CD4-positive, alpha-beta T cell treated with Interleukin-15 for 4 hours (primary cell): Measurements from ENCODE around the gene PDE6A.
"Not testable (repeated sequence)": the region's sequence is repeated elsewhere in the genome, so short reads cannot be mapped to it uniquely, and the experiment has no call there.

ENCODE experiments used
- DNase-seq: peaks from one replicate; pipeline ENCODE4 v3.0.0-alpha.2; 2020; ENCODE audit warnings: low spot score

The PDE6A gene

GRCh38 chr5:149951138-149951749 is 6.7 kb upstream of the PDE6A start:
- DNase-seq: no peak

GRCh38 chr5:149948993-149949392 is 4.4 kb upstream of the PDE6A start:
- no peak for DNase-seq

- DNase-seq: no peak
These were observed 1.5 kb upstream of the PDE6A start for GRCh38 chr5:149946118-149946517.

- not testable (repeated sequence) for DNase-seq
These were observed 1.2 kb downstream of the PDE6A start for GRCh38 chr5:149943177-149943949.

GRCh38 chr5:149942741-149943169 is 1.8 kb downstream of the PDE6A start:
- DNase-seq: not testable (repeated sequence)

- DNase-seq: no peak
These were observed 2.4 kb downstream of the PDE6A start for GRCh38 chr5:149942199-149942598.

GRCh38 chr5:149941795-149942194 is 2.8 kb downstream of the PDE6A start:
- no peak for DNase-seq

- no peak for DNase-seq
These were observed 3.5 kb downstream of the PDE6A start for GRCh38 chr5:149940941-149941644.

- DNase-seq: no peak
These were observed 4.5 kb downstream of the PDE6A start for GRCh38 chr5:149940077-149940574.

- DNase-seq: no peak
These were observed 5.0 kb downstream of the PDE6A start for GRCh38 chr5:149939546-149939945.

- no peak for DNase-seq
These were observed 5.7 kb downstream of the PDE6A start for GRCh38 chr5:149938791-149939358.

- DNase-seq: no peak
These were observed 6.3 kb downstream of the PDE6A start for GRCh38 chr5:149938279-149938678.

- DNase-seq: no peak
These were observed 7.0 kb downstream of the PDE6A start for GRCh38 chr5:149937610-149938009.

- DNase-seq: no peak
These were observed 7.9 kb downstream of the PDE6A start for GRCh38 chr5:149936700-149937091.

GRCh38 chr5:149936044-149936699 is 8.4 kb downstream of the PDE6A start:
- no peak for DNase-seq

GRCh38 chr5:149935431-149935901 is 9.1 kb downstream of the PDE6A start:
- DNase-seq: no peak

GRCh38 chr5:149932445-149933350 is 11.9 kb downstream of the PDE6A start:
- no peak for DNase-seq

GRCh38 chr5:149931992-149932436 is 12.6 kb downstream of the PDE6A start:
- no peak for DNase-seq

GRCh38 chr5:149930749-149931574 is 13.6 kb downstream of the PDE6A start:
- DNase-seq: no peak
